ENCODE results near the gene ATP2B2. TPM values are rescaled to one million over a fixed set of nuclear protein-coding genes. Genes with fewer than 3 reads are reported as not detected.

ATP2B2 gene
- total RNA-seq, 4 donors from 2014 or later, result 0.09 to 0.12 TPM; not detected in 2

DNA sequence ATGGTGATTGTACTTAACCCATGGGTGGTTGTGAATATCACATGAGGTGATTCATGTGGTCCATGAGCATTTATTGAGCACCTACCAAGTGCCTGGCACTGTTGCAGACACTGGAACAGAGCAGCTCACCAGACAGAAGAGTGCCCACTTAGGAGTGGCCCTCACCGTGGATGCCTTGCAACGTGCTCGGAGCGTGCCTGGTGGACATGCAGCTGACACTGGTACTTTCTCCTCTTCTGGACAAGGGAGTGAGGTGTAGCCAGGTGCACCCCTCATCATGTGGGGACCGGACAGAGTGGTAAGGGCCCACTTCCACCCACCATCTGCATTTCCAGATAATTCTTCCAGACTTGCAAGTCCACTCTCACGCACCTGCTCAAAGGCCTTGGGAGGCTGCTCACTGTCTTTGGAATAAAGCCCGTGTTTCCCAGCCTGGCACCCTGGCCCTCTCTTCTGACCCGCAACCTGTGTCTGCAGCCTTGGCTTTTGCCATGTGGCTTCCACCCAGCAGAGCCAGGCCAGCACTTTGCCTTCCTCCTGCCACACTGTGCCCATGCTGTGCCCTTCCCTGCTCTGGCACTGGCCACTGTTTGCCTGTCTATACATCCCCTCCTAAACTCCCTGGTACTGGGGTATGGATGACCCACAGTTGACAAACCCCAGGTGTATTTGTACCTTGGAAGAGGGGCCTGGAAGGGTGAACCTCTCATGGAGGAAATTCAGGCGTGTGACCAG lies 93.6 kb downstream of the ATP2B2 start:
- TF ChIP-seq, protein P1, sequence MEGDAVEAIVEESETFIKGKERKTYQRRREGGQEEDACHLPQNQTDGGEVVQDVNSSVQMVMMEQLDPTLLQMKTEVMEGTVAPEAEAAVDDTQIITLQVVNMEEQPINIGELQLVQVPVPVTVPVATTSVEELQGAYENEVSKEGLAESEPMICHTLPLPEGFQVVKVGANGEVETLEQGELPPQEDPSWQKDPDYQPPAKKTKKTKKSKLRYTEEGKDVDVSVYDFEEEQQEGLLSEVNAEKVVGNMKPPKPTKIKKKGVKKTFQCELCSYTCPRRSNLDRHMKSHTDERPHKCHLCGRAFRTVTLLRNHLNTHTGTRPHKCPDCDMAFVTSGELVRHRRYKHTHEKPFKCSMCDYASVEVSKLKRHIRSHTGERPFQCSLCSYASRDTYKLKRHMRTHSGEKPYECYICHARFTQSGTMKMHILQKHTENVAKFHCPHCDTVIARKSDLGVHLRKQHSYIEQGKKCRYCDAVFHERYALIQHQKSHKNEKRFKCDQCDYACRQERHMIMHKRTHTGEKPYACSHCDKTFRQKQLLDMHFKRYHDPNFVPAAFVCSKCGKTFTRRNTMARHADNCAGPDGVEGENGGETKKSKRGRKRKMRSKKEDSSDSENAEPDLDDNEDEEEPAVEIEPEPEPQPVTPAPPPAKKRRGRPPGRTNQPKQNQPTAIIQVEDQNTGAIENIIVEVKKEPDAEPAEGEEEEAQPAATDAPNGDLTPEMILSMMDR (IDR thresholded peaks at IDR 0.05), result no peak
- no peak for DNase-seq (ENCODE audit: low spot score)

DNA sequence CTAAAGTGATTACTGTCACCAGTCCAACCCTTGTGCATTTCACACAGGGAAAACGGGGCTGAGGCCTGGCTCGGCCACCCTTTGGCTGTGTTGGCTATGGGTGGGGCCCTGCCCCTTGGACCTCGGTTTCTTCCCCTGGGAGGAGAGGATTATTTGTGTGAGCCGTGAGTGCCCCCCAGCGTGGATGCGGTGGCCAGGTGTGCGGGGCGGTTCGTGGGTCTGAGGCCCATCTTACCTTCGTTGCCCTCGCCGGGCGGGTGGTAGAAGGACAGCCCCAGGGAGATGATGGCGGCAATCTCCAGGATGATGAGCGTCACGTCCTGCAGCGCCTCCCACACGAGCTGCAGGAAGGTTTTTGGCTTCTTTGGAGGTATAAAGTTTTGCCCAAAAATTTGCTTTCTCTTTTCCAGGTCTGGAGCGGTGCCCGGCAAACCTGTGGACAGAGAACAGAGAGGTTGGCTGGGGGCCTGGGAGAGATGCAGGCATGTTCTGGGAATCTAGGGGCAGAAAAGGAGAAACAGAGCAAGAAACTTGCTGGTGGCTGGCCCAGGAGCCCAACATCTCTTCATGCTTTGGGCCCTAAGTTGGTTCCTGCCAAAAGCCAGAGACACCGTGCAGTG lies 94.9 kb downstream of the ATP2B2 start:
- ATAC-seq (ENCODE audit: low FRiP score) (no peak), DNase-seq (ENCODE audit: low spot score) (no peak)
- TF ChIP-seq, protein P1 (IDR thresholded peaks at IDR 0.05), result no peak

More for the DNA sequence above, 93.6 kb downstream of the ATP2B2 start:
- no peak for ATAC-seq (ENCODE audit: low FRiP score)

GRCh38 chr3:10408680-10409079 lies 96.7 kb downstream of the ATP2B2 start:
- TF ChIP-seq, protein P1 (IDR thresholded peaks at IDR 0.05), result no peak
- DNase-seq (ENCODE audit: low spot score) (no peak), ATAC-seq (ENCODE audit: low FRiP score) (no peak)

GRCh38 chr3:10407361-10407760 lies 98.0 kb downstream of the ATP2B2 start:
- no peak for DNase-seq (ENCODE audit: low spot score)
- no peak for ATAC-seq (ENCODE audit: low FRiP score)
- TF ChIP-seq, protein P1 (IDR thresholded peaks at IDR 0.05), result no peak

GRCh38 chr3:10406414-10406813 lies 99.0 kb downstream of the ATP2B2 start:
- DNase-seq (ENCODE audit: low spot score), result no peak
- ATAC-seq (ENCODE audit: low FRiP score), result no peak
- TF ChIP-seq, protein P1 (IDR thresholded peaks at IDR 0.05), result no peak

GRCh38 chr3:10405816-10406215 lies 99.6 kb downstream of the ATP2B2 start:
- TF ChIP-seq, protein P1 (IDR thresholded peaks at IDR 0.05), result no peak
- no peak for ATAC-seq (ENCODE audit: low FRiP score)
- no peak for DNase-seq (ENCODE audit: low spot score)

DNA sequence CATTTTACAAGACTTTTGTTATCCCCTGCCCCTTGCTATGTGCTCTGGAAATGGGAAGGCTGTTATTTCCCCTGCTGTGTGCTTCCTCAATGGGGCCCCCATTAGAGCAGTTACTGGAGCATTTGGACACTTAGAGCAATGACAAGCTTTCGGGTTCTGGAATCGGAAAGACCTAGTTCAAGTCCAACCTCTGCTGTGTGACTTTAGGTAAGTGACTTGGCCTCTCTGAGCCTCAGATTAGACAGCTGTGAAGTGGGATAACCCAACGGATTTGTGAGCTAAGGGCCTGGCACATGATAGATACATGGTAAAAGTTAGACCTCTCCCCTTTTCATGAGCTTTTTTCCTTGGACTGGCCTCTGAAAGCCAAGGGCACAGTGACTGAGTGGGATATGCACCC lies 100.5 kb downstream of the ATP2B2 start:
- ATAC-seq (ENCODE audit: low FRiP score), result no peak
- no peak for DNase-seq (ENCODE audit: low spot score)
- TF ChIP-seq, protein P1 (IDR thresholded peaks at IDR 0.05), result no peak
